Thyroid gland (tissue), 4 donors: ENCODE measurements around the gene OR2D2.

ENCODE experiments used
- CTCF ChIP-seq, 6 experiments: fragments of 200-600 bp in 3 of 6; fragments of 450-650 bp in 3 of 6; sonication (generic) in 3 of 6; IDR thresholded peaks; one replicate each; pipeline ENCODE4 v1.5.1; 2016 to 2019; ENCODE audit warnings: antibody characterized with exemption in 6 of 6, mild to moderate bottlenecking in 2 of 6, inconsistent platforms in 1 of 6, moderate library complexity in 1 of 6
- POLR2A ChIP-seq, 2 donors: fragments of 450-650 bp; IDR thresholded peaks; one replicate each; pipeline ENCODE4 v1.6.1; 2017; ENCODE audit warnings: antibody characterized with exemption in 2 of 2, mild to moderate bottlenecking in 2 of 2, moderate library complexity in 1 of 2

GRCh38 chr11:6925636-6926207 is 33.4 kb upstream of the OR2D2 start:
- TF ChIP-seq CTCF (IDR thresholded peaks at IDR 0.05) (no peak), POLR2A (IDR thresholded peaks at IDR 0.05) (no peak)
